Effector memory CD4-positive, alpha-beta T cell (primary cell): ENCODE measurements around the gene TRIM34.
A peak's percentile ranks its signal among the peaks of the same experiment; 100 is the strongest.
"Not testable (repeated sequence)": the region's sequence is repeated elsewhere in the genome, so short reads cannot be mapped to it uniquely, and the experiment has no call there.

Source experiments
- DNase-seq, 3 donors: peaks; one replicate each; pipeline ENCODE4 v3.0.0-alpha.2; 2020
- H3K27ac ChIP-seq: 2 replicates; pipeline ENCODE4 v1.7.0; 2013; ENCODE audit warnings: mild to moderate bottlenecking, low read length, moderate library complexity; ENCODE audit not compliant: insufficient read depth, poor library complexity, severe bottlenecking
- H3K27me3 ChIP-seq: replicated peaks from 2 replicates; pipeline ENCODE4 v1.7.0; 2013; ENCODE audit warnings: mild to moderate bottlenecking, low read length; ENCODE audit not compliant: insufficient read depth, control insufficient read depth, poor library complexity, severe bottlenecking
- H3K36me3 ChIP-seq: 2 replicates; pipeline ENCODE4 v1.7.0; 2013; ENCODE audit warnings: mild to moderate bottlenecking, low read length, moderate library complexity; ENCODE audit not compliant: control insufficient read depth, insufficient read depth
- H3K4me1 ChIP-seq: 2 replicates; pipeline ENCODE4 v1.7.0; 2013; ENCODE audit warnings: low read length, mild to moderate bottlenecking; ENCODE audit not compliant: control insufficient read depth, insufficient read depth, poor library complexity, severe bottlenecking
- H3K4me3 ChIP-seq: 2 replicates; pipeline ENCODE4 v1.7.0; 2013; ENCODE audit warnings: low read length, low read depth, mild to moderate bottlenecking; ENCODE audit not compliant: insufficient read depth, poor library complexity, severe bottlenecking
- H3K9me3 ChIP-seq: 2 replicates; pipeline ENCODE4 v1.7.0; 2013; ENCODE audit warnings: mild to moderate bottlenecking, low read length, moderate library complexity; ENCODE audit not compliant: control insufficient read depth

Gene TRIM34

DNA sequence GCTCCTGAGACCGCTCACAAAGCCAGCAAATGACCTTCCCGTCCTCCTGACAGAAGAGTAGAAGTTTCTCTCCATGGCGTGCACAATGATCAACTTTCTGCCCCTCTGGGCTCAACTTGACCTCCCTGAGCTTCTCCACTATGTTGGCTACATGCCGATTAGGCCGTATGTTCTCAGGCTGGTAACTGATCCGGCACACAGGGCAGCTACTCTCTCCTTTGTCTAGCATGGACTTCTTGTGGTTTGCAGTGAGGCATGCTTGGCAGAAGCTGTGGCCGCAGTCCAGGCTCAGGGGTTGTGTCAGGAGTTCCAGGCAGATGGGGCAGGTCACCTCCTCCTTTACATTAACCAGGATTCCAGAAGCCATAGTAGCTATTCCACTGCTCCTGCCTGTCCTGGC, 55.0 kb downstream of the TRIM34 start:
- Histone ChIP-seq H3K9me3 (no peaks in the 10 kb centered on the region), H3K4me1 (no peaks in the 10 kb centered on the region), H3K36me3 (peaks cover 21% of the 10 kb centered on the region), H3K27me3 (no peaks in the 10 kb centered on the region), H3K4me3 (no peak overlapping the region), H3K27ac (no peak overlapping the region)
- DNase-seq: no peak

DNA sequence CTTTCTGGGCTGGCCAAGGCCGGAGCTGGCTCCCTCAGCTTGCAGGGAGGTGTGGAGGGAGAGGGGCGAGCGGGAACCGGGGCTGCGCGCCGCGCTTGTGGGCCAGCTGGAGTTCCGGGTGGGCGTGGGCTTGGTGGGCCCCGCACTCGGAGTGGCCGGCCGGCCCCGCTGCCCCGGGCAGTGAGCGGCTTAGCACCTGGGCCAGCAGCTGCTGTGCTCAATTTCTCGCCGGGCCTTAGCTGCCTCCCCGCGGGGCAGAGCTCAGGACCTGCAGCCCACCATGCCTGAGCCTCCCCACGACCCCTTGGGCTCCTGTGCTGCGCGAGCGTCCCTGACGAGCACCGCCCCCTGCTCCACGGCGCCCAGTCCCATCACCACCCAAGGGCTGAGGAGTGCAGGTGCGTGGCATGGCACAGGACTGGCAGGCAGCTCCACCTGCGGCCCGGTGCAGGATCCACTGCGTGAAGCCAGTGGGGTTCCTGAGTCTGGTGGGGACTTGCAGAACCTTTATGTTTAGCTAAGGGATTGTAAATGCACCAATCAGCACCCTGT, 58.2 kb downstream of the TRIM34 start:
- DNase-seq, H3K4me1 ChIP-seq, H3K27ac ChIP-seq, H3K4me3 ChIP-seq, H3K27me3 ChIP-seq, H3K9me3 ChIP-seq: not testable (repeated sequence)
- H3K36me3 ChIP-seq: peaks cover 19% of the 10 kb centered on the region

GRCh38 chr11:5683620-5684019, 58.8 kb downstream of the TRIM34 start:
- not testable (repeated sequence) for H3K9me3 ChIP-seq
- DNase-seq: peak in 2 of 3 donors; percentile 16 to 28

GRCh38 chr11:5684036-5684645, 59.3 kb downstream of the TRIM34 start:
- H3K9me3 ChIP-seq: no peaks in the 10 kb centered on the region
- peak overlapping the region; percentile 90 for H3K27ac ChIP-seq
- no peak for DNase-seq
- peak overlapping the region; percentile 84 for H3K4me3 ChIP-seq
- H3K4me1 ChIP-seq: peaks cover 9% of the 10 kb centered on the region
- H3K36me3 ChIP-seq: peaks cover 8% of the 10 kb centered on the region
- no peaks in the 10 kb centered on the region for H3K27me3 ChIP-seq

More at GRCh38 chr11:5683620-5684019, 58.8 kb downstream of the TRIM34 start:
- H3K4me1 ChIP-seq, H3K27me3 ChIP-seq: not testable (repeated sequence)
- peak overlapping the region; percentile 84 for H3K4me3 ChIP-seq
- peaks cover 12% of the 10 kb centered on the region for H3K36me3 ChIP-seq
- peak overlapping the region; percentile 90 for H3K27ac ChIP-seq

GRCh38 chr11:5684646-5685362, 60.0 kb downstream of the TRIM34 start, which contains the start of gene TRIM5:
TRIM5 (minus strand) TSS chr11:5685074; CDS start chr11:5680177, 4,897 bp downstream.
- DNase-seq: peak; percentile 67 to 79 (median 68)
- Histone ChIP-seq H3K36me3 (peaks cover 3% of the 10 kb centered on the region), H3K27me3 (no peaks in the 10 kb centered on the region), H3K9me3 (no peaks in the 10 kb centered on the region), H3K4me3 (peak within 1 kb of the TSS; percentile 84), H3K27ac (peak within 1 kb of the TSS; percentile 90), H3K4me1 (peaks cover 12% of the 10 kb centered on the region)

DNA sequence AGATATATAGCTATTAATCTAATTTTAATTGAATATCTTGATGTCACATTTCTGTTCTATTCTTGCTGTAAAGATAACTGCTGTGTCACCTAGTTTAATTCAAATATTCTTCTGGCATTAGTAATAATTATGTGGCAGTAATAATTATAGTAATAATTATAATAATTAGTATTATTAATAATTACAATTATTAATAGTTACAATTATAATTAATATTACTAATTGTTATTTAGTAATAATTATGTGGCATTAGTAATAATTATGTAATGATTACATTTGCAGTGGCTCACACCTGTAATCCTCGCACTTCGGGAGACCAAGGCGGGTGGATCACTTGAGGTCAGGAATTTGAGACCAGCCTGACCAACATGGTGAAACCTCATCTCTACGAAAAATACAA, 61.6 kb downstream of the TRIM34 start:
- H3K4me3 ChIP-seq: no peak overlapping the region
- H3K27ac ChIP-seq: no peak overlapping the region
- no peak for DNase-seq
- H3K36me3 ChIP-seq: no peaks in the 10 kb centered on the region
- no peaks in the 10 kb centered on the region for H3K9me3 ChIP-seq
- H3K27me3 ChIP-seq: no peaks in the 10 kb centered on the region
- H3K4me1 ChIP-seq: peaks cover 12% of the 10 kb centered on the region

DNA sequence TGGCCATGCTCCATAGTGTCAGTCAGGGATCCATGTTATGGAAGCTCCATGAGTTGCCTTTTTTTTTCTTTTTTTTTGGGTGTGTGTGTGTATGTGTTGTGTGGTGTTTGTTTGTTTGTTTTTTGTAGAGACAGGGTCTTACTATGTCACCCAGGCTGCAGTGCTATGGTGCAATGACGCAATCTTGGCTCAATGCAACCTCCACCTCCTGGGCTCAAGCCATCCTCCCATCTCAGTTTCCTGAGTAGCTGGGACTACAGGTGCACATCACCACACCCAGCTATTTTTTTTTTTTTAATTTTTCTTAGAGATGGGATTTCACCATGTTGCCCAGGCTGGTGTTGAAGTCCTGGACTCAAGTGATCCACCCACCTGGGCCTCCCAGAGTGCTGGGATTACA, 63.7 kb downstream of the TRIM34 start:
- H3K9me3 ChIP-seq: no peaks in the 10 kb centered on the region
- H3K36me3 ChIP-seq: no peaks in the 10 kb centered on the region
- peak overlapping the region; percentile 72 for H3K27ac ChIP-seq
- H3K27me3 ChIP-seq: no peaks in the 10 kb centered on the region
- H3K4me3 ChIP-seq: no peak overlapping the region
- H3K4me1 ChIP-seq: peaks cover 12% of the 10 kb centered on the region
- DNase-seq: no peak

- DNase-seq: peak in 2 of 3 donors; percentile 18 to 36
- Histone ChIP-seq H3K4me3 (peak within 1 kb of the TSS; percentile 59), H3K4me1 (peaks cover 18% of the 10 kb centered on the region), H3K9me3 (no peaks in the 10 kb centered on the region), H3K27ac (peak within 1 kb of the TSS; percentile 72), H3K36me3 (no peaks in the 10 kb centered on the region), H3K27me3 (no peaks in the 10 kb centered on the region)
Observed at GRCh38 chr11:5689551-5689983, 64.8 kb downstream of the TRIM34 start, which contains the start of gene TRIM22. TRIM22 (plus strand) TSS chr11:5689790; CDS start chr11:5696233, 6,443 bp downstream.

GRCh38 chr11:5690216-5690615, 65.4 kb downstream of the TRIM34 start:
- Histone ChIP-seq H3K36me3 (peaks cover 5% of the 10 kb centered on the region), H3K9me3 (no peaks in the 10 kb centered on the region), H3K27ac (peak overlapping the region; percentile 72), H3K27me3 (no peaks in the 10 kb centered on the region), H3K4me1 (peaks cover 22% of the 10 kb centered on the region), H3K4me3 (peak overlapping the region; percentile 59)
- no peak for DNase-seq

DNA sequence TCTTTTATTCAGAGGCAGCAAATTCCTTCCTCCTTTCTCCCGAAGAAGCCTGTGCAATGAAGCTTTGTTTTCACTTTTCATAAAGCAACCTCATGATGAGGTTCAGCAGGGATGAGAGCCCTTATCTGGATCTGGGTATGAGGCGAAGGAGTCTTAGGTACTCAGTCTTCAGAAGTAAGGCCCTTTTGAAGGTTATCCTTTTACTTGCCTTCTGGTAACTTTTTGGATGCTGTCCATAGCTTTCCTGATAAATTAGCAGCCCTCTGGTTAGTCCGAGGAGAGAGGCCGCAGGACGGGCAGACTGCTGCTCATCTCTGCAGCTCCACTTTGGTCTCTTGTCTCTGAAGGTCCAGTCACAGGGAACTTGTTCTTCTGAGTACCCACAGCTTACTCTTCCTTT, 65.9 kb downstream of the TRIM34 start:
- DNase-seq: no peak
- Histone ChIP-seq H3K4me1 (peaks cover 26% of the 10 kb centered on the region), H3K27ac (peak overlapping the region; percentile 72), H3K9me3 (no peaks in the 10 kb centered on the region), H3K27me3 (no peaks in the 10 kb centered on the region), H3K36me3 (peaks cover 8% of the 10 kb centered on the region), H3K4me3 (peak overlapping the region; percentile 59)
